Liver (tissue), 9 donors: ENCODE results near the gene ERBB2. TPM values are rescaled to one million over a fixed set of nuclear protein-coding genes. Genes with fewer than 3 reads are reported as not detected.

Source experiments
- DNase-seq: peaks from one replicate; pipeline ENCODE4 v3.0.0-alpha.2; 2017; ENCODE audit warnings: low spot score
- H3K27ac ChIP-seq, 2 donors: one replicate each; pipeline ENCODE4 v1.7.0; 2013; ENCODE audit warnings: inconsistent platforms in 2 of 2, low read length in 2 of 2, control low read depth in 1 of 2, low read depth in 1 of 2, mild to moderate bottlenecking in 1 of 2
- H3K27me3 ChIP-seq, 4 donors: one replicate each; pipeline versions ENCODE4 v1.6.1 to v1.7.0; 2013; ENCODE audit warnings: low read length in 3 of 4, inconsistent platforms in 1 of 4, mild to moderate bottlenecking in 1 of 4, moderate library complexity in 1 of 4; ENCODE audit not compliant: control insufficient read depth in 4 of 4, insufficient read depth in 4 of 4
- H3K36me3 ChIP-seq, 4 donors: one replicate each; pipeline versions ENCODE4 v1.6.1 to v1.7.0; 2013; ENCODE audit warnings: low read length in 3 of 4, mild to moderate bottlenecking in 3 of 4, low read depth in 1 of 4, moderate library complexity in 1 of 4; ENCODE audit not compliant: control insufficient read depth in 4 of 4, insufficient read depth in 3 of 4
- H3K4me1 ChIP-seq, 4 donors: one replicate each; pipeline versions ENCODE4 v1.6.1 to v1.7.0; 2013; ENCODE audit warnings: low read length in 3 of 4, mild to moderate bottlenecking in 3 of 4, moderate library complexity in 1 of 4; ENCODE audit not compliant: control insufficient read depth in 4 of 4, insufficient read depth in 4 of 4
- H3K4me3 ChIP-seq, 3 donors: one replicate each; pipeline versions ENCODE4 v1.6.1 to v1.7.0; 2013; ENCODE audit warnings: low read length in 3 of 3, control low read depth in 1 of 3, low read depth in 1 of 3, mild to moderate bottlenecking in 1 of 3
- H3K9ac ChIP-seq, 2 donors: one replicate each; pipeline ENCODE4 v1.7.0; 2013; ENCODE audit warnings: low read length in 2 of 2, mild to moderate bottlenecking in 2 of 2, moderate library complexity in 2 of 2, control low read depth in 1 of 2, low read depth in 1 of 2
- H3K9me3 ChIP-seq, 4 donors: one replicate each; pipeline versions ENCODE4 v1.6.1 to v1.7.0; 2013; ENCODE audit warnings: low read length in 3 of 4; ENCODE audit not compliant: control insufficient read depth in 4 of 4
- ATF3 ChIP-seq: IDR thresholded peaks from 2 replicates; pipeline ENCODE4 v1.6.1; 2016; ENCODE audit warnings: antibody characterized with exemption
- EGR1 ChIP-seq, 2 donors: IDR thresholded peaks; 2 replicates each; pipeline ENCODE4 v1.6.1; 2016 to 2018; ENCODE audit warnings: antibody characterized with exemption in 2 of 2, low read depth in 2 of 2
- FOXA1 ChIP-seq: IDR thresholded peaks from 2 replicates; pipeline ENCODE4 v1.6.1; 2016; ENCODE audit warnings: antibody characterized with exemption
- GABPA ChIP-seq, 2 donors: IDR thresholded peaks in 1 of 2; conservative IDR thresholded peaks in 1 of 2; 2 replicates each; pipeline ENCODE4 v1.6.1; 2016; ENCODE audit warnings: antibody characterized with exemption in 2 of 2, mild to moderate bottlenecking in 1 of 2, moderate library complexity in 1 of 2
- HNF4G ChIP-seq: IDR thresholded peaks from 2 replicates; pipeline ENCODE4 v1.6.1; 2016; ENCODE audit warnings: antibody characterized with exemption
- MAX ChIP-seq: IDR thresholded peaks from 2 replicates; pipeline ENCODE4 v1.6.1; 2016; ENCODE audit warnings: antibody characterized with exemption
- NR2F2 ChIP-seq: IDR thresholded peaks from 2 replicates; pipeline ENCODE4 v1.6.1; 2016; ENCODE audit warnings: antibody characterized with exemption
- RAD21 ChIP-seq, 2 donors: IDR thresholded peaks; 2 replicates each; pipeline ENCODE4 v1.6.1; 2016; ENCODE audit warnings: antibody characterized with exemption in 2 of 2, mild to moderate bottlenecking in 2 of 2
- REST ChIP-seq: IDR thresholded peaks from 2 replicates; pipeline ENCODE4 v1.6.1; 2016; ENCODE audit warnings: antibody characterized with exemption, mild to moderate bottlenecking
- SP1 ChIP-seq: IDR thresholded peaks from 2 replicates; pipeline ENCODE4 v1.6.1; 2018; ENCODE audit warnings: antibody characterized with exemption, mild to moderate bottlenecking
- TAF1 ChIP-seq: conservative IDR thresholded peaks from 2 replicates; pipeline ENCODE4 v1.6.1; 2016; ENCODE audit warnings: antibody characterized with exemption, mild to moderate bottlenecking
- ZBTB33 ChIP-seq: IDR thresholded peaks from 2 replicates; pipeline ENCODE4 v1.6.1; 2016; ENCODE audit warnings: antibody characterized with exemption
- WGBS: extraction: QIAGEN DNeasy Blood & Tissue Kit; methylation state at CpG from one replicate; pipeline ENCODE4 v1.1.7; 2013; 5-methylcytosine and 5-hydroxymethylcytosine counted together
- polyA plus RNA-seq, 2 donors: library from polyadenylated mRNA; stranded (reverse) in 1 of 2; unstranded in 1 of 2; fragments of 200-250 nt in 1 of 2; fragments of >200 nt in 1 of 2; fragmentation: Nextera tagmentation in 1 of 2; extraction: Ambion mirVana in 1 of 2; gene quantifications; one replicate each; pipeline versions ENCODE4 v1.2.1 to v1.2.3, GENCODE V29; 2013 to 2015
- total RNA-seq, 2 donors: library from RNA; depleted of rRNA; stranded (reverse); fragments of >200 nt; gene quantifications; one replicate each; pipeline ENCODE4 v1.2.3, GENCODE V29; 2014
- donor health status: healthy.
- donor health status: healthy.
- donor health status: healthy.
- donor health status: healthy.
- donor health status: healthy.

ERBB2 gene
- total and polyA plus RNA-seq, 4 donors, result 4.7 to 28.8 (median 15.7) TPM

GRCh38 chr17:39711851-39712250, 12.0 kb downstream of the ERBB2 start:
- H3K27ac ChIP-seq, result no peak overlapping the region
- no peaks in the 10 kb centered on the region for H3K27me3 ChIP-seq
- no peak for DNase-seq
- TF ChIP-seq SP1 (no peak), NR2F2 (no peak), ZBTB33 (no peak), REST (no peak), HNF4G (no peak), FOXA1 (no peak), EGR1 (IDR thresholded peaks at IDR 0.05; ENCODE audit: low read depth in 2 of 2) (no peak), GABPA (IDR thresholded peaks at IDR 0.05 in 1 of 2, conservative IDR thresholded peaks at IDR 0.05 in 1 of 2) (no peak), RAD21 (IDR thresholded peaks at IDR 0.05) (no peak), ATF3 (no peak), TAF1 (no peak), MAX (no peak)
- H3K36me3 ChIP-seq, result peaks cover 0 to 35% (median 12%) of the 10 kb centered on the region in 4 donors
- H3K9ac ChIP-seq, result no peak overlapping the region
- H3K4me3 ChIP-seq, result no peak overlapping the region
- H3K9me3 ChIP-seq, result no peaks in the 10 kb centered on the region
- WGBS, result 96% methylated on average over 10 of the region's 10 CpGs
- H3K4me1 ChIP-seq, result peaks cover 5 to 22% (median 13%) of the 10 kb centered on the region in 4 donors

- Histone ChIP-seq H3K4me3 (no peak overlapping the region), H3K36me3 (peaks cover 2 to 35% (median 12%) of the 10 kb centered on the region in 4 donors), H3K9ac (no peak overlapping the region), H3K4me1 (peaks cover 0 to 18% (median 10%) of the 10 kb centered on the region in 4 donors), H3K27me3 (no peaks in the 10 kb centered on the region), H3K27ac (no peak overlapping the region), H3K9me3 (no peaks in the 10 kb centered on the region)
- no peak for DNase-seq
- no peak for TF ChIP-seq NR2F2
- TF ChIP-seq REST, result no peak
- TF ChIP-seq ZBTB33, result no peak
- TF ChIP-seq SP1, result no peak
- no peak for TF ChIP-seq HNF4G
- TF ChIP-seq FOXA1, result no peak
- no peak for TF ChIP-seq TAF1
- 95% methylated on average over 4 of the region's 4 CpGs for WGBS
Observed at GRCh38 chr17:39714234-39714633, 14.4 kb downstream of the ERBB2 start.
